Effector memory CD8-positive, alpha-beta T cell (primary cell): Measurements from ENCODE around the gene MYO16.

Experiments used
- ATAC-seq: fragments of 150-1000 bp; cut with Tn5 transposase; replicated peaks from 2 replicates; pipeline ENCODE4 v1.10.0; 2021; ENCODE audit warnings: mild to moderate bottlenecking, moderate library complexity
- DNase-seq, 3 experiments: peaks; one replicate each; pipeline ENCODE4 v3.0.0; 2021
- H3K27ac Mint-ChIP-seq, 2 donors: one replicate each; pipeline ENCODE4 v1.8.0; 2022; ENCODE audit warnings: mild to moderate bottlenecking in 2 of 2, mixed read lengths in 2 of 2, moderate library complexity in 2 of 2
- H3K27me3 Mint-ChIP-seq, 2 donors: one replicate each; pipeline ENCODE4 v1.8.0; 2022; ENCODE audit warnings: mixed read lengths in 2 of 2
- H3K36me3 Mint-ChIP-seq: one replicate; pipeline ENCODE4 v1.8.0; 2022; ENCODE audit warnings: mild to moderate bottlenecking, moderate library complexity, mixed read lengths; ENCODE audit not compliant: insufficient read depth
- H3K4me1 Mint-ChIP-seq, 2 donors: one replicate each; pipeline ENCODE4 v1.8.0; 2022; ENCODE audit warnings: low read depth in 2 of 2, mixed read lengths in 2 of 2
- H3K4me3 Mint-ChIP-seq, 2 donors: one replicate each; pipeline ENCODE4 v1.8.0; 2022; ENCODE audit warnings: mild to moderate bottlenecking in 2 of 2, mixed read lengths in 2 of 2, moderate library complexity in 2 of 2
- H3K9me3 Mint-ChIP-seq, 2 donors: one replicate each; pipeline ENCODE4 v1.8.0; 2022; ENCODE audit warnings: mixed read lengths in 2 of 2

MYO16 gene

GRCh38 chr13:108629988-108630387 is 577 bp downstream of the MYO16 start:
- Mint-ChIP-seq H3K27me3 (no peaks in the 10 kb centered on the region), H3K4me1 (no peaks in the 10 kb centered on the region), H3K27ac (no peak overlapping the region), H3K36me3 (no peaks in the 10 kb centered on the region), H3K9me3 (peaks cover 13 to 25% of the 10 kb centered on the region in 2 donors), H3K4me3 (no peak overlapping the region)
- DNase-seq (no peak), ATAC-seq (no peak)

DNA sequence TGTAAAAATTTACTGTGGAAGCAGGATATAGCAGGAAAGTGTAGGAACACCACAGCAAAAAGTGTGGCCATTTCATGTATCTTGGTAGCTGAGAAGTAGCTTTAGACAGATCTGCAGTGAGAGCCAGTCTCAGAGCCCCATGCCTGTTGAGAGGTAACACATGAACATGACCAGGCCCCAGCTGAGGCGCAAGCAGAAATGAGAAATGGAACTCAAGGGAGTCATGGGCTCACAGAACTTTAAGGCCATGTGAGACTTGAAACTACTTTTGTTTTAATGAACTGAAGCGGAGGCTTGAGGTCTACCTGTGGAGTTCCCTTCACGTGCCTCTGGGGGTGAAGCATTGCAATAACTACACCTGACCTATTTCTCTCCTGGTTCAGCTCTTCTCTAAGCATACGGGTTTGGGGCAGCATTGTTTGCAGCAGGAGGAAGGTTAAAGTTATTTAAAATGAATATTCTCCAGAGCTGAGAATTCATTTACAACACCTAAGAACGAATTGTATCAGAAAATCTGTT is 3.3 kb downstream of the MYO16 start:
- ATAC-seq (no peak), DNase-seq (no peak)
- Mint-ChIP-seq H3K36me3 (no peaks in the 10 kb centered on the region), H3K4me1 (no peaks in the 10 kb centered on the region), H3K27ac (no peak overlapping the region), H3K27me3 (no peaks in the 10 kb centered on the region), H3K9me3 (peaks cover 11 to 26% of the 10 kb centered on the region in 2 donors), H3K4me3 (no peak overlapping the region)

DNA sequence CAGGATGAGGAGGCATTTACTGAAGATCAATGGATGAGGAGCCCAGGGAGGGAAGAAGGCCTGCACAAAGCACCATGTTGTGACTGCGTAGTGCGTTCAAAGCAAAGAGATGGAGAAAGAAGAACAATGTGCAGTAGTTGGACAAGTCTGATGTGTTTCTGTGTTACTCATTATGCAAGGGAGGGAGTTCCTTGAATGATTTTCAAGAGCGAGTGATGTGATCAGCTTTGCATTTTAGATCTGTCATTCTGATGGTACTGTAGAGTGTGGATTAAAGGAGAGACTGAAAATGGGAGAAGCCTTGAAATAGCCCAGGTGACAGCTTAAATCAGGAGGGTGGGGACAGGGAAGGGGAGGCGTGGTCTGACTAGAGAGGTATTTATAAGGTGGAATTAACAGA is 9.5 kb downstream of the MYO16 start:
- Mint-ChIP-seq H3K4me3 (no peak overlapping the region), H3K9me3 (peaks cover 8 to 11% of the 10 kb centered on the region in 2 donors), H3K27ac (no peak overlapping the region), H3K4me1 (no peaks in the 10 kb centered on the region), H3K27me3 (no peaks in the 10 kb centered on the region), H3K36me3 (no peaks in the 10 kb centered on the region)
- no peak for DNase-seq
- ATAC-seq, result no peak

GRCh38 chr13:108643646-108644353 is 14.4 kb downstream of the MYO16 start:
- H3K4me1 Mint-ChIP-seq, result no peaks in the 10 kb centered on the region
- DNase-seq (no peak), ATAC-seq (no peak)
- no peak overlapping the region for H3K4me3 Mint-ChIP-seq
- H3K27ac Mint-ChIP-seq, result no peak overlapping the region
- H3K36me3 Mint-ChIP-seq, result no peaks in the 10 kb centered on the region
- H3K27me3 Mint-ChIP-seq, result no peaks in the 10 kb centered on the region
- H3K9me3 Mint-ChIP-seq, result peaks cover 0 to 7% of the 10 kb centered on the region in 2 donors

DNA sequence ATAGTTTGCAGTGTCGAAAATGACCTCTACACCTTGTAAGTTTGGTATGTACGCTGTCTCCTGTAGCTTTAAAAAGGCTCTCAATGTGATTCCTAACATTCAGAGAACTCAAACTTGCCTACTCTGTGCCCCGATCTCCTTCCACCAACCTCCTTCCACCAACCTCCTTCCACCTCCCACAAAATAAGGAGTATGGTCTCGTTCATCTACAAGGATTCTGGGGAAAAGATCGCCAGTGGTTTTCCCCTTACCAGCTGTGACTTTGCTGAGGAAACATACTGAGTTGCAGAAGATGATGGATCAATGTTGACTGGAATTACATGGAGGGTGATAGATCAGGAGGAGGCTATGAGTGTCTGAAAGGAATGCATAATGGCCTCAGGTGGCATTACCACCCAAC is 16.0 kb downstream of the MYO16 start:
- ATAC-seq (no peak), DNase-seq (no peak)
- H3K27ac Mint-ChIP-seq, result no peak overlapping the region
- H3K4me1 Mint-ChIP-seq, result no peaks in the 10 kb centered on the region
- peaks cover 1 to 7% of the 10 kb centered on the region in 2 donors for H3K9me3 Mint-ChIP-seq
- H3K4me3 Mint-ChIP-seq, result no peak overlapping the region
- H3K36me3 Mint-ChIP-seq, result no peaks in the 10 kb centered on the region
- H3K27me3 Mint-ChIP-seq, result no peaks in the 10 kb centered on the region

DNA sequence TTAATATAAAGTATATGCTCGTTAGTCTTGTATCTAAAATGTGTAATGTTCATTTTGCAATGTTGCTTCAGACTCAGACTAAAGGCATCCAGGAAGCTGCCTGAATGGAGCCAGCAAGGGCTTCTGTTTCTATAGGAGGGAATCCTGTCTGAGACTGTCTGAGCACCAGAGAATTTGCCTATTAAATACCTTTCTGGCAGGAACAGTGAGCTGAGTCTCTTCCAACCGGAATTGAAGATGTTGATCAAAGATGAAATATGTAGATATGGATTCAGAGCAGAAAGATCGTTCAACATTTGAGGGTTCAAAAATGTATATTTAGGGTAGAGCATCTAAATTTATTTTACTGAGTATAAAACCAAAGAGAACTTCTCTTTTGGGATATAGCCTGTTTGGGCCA is 20.9 kb downstream of the MYO16 start:
- Mint-ChIP-seq H3K4me3 (no peak overlapping the region), H3K27me3 (no peaks in the 10 kb centered on the region), H3K9me3 (peaks cover 5 to 7% of the 10 kb centered on the region in 2 donors), H3K36me3 (no peaks in the 10 kb centered on the region), H3K27ac (no peak overlapping the region), H3K4me1 (no peaks in the 10 kb centered on the region)
- ATAC-seq, result no peak
- DNase-seq, result no peak

GRCh38 chr13:108656742-108657141 is 27.3 kb downstream of the MYO16 start:
- no peak overlapping the region for H3K4me3 Mint-ChIP-seq
- H3K9me3 Mint-ChIP-seq, result peaks cover 3 to 8% of the 10 kb centered on the region in 2 donors
- no peaks in the 10 kb centered on the region for H3K36me3 Mint-ChIP-seq
- DNase-seq (no peak), ATAC-seq (no peak)
- no peaks in the 10 kb centered on the region for H3K4me1 Mint-ChIP-seq
- H3K27me3 Mint-ChIP-seq, result no peaks in the 10 kb centered on the region
- H3K27ac Mint-ChIP-seq, result no peak overlapping the region

DNA sequence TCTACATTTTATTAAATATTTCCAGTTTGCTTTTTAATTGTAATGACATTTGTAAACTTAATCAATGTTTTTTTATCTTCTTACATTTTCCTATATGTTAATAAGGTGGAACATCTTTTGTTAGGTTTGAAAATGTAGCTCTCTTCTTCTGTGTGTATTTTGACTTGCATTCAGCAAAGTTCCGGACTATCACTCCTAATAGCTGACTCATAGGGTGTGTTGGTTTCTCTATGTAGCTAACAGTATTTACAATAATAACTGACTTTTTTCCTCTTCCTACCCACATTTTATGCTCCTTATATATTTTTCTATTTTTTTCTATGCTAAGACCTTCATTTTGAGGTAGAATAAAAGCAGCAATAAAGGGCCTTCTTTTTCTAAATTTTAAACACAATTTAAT is 28.1 kb downstream of the MYO16 start:
- Mint-ChIP-seq H3K9me3 (peaks cover 2 to 8% of the 10 kb centered on the region in 2 donors), H3K36me3 (no peaks in the 10 kb centered on the region), H3K4me1 (no peaks in the 10 kb centered on the region), H3K4me3 (no peak overlapping the region), H3K27ac (no peak overlapping the region), H3K27me3 (no peaks in the 10 kb centered on the region)
- ATAC-seq, result no peak
- DNase-seq, result no peak

DNA sequence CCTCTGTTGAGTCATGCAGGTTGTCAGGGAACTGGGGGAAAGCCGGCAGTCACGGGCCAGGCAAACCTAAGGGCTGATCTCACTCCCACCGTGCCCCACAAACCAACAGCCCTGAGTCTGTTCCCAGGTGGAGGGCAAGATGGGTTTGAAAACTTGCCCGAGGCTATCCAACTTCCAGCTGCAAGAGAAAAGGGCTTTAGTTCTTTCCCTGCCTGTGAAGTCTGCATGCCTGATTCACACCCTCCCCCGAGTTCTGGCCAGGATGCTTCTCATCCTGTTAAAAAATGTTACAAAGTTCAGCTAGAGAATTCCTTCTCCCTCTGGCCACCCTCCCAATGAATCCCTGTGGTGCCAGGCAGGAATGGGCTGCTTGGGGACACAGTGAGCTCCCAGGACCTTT is 33.1 kb downstream of the MYO16 start:
- H3K4me3 Mint-ChIP-seq, result no peak overlapping the region
- no peak overlapping the region for H3K27ac Mint-ChIP-seq
- H3K9me3 Mint-ChIP-seq, result peaks cover 3 to 8% of the 10 kb centered on the region in 2 donors
- ATAC-seq (no peak), DNase-seq (no peak)
- H3K36me3 Mint-ChIP-seq, result no peaks in the 10 kb centered on the region
- H3K27me3 Mint-ChIP-seq, result no peaks in the 10 kb centered on the region
- no peaks in the 10 kb centered on the region for H3K4me1 Mint-ChIP-seq

DNA sequence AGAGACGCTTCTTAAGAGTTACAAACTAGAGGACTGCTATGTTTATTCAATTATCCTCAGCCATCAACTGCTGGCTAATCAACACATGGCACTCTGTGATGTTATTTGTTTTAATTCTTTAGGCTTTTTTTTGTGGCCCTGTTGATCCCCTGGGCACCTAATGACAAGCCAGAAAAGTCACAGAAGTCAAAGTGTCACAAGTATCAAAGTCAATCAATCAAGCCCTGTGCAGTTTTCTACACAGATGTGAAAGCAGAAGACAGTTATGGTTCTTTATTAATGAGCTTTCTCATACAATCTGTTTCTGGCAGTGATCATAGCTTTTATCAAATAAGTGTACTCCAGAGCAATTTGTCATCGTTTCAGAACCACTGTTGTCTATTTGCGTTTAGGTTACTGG is 34.3 kb downstream of the MYO16 start:
- Mint-ChIP-seq H3K27ac (no peak overlapping the region), H3K4me1 (no peaks in the 10 kb centered on the region), H3K9me3 (peaks cover 3 to 8% of the 10 kb centered on the region in 2 donors), H3K4me3 (no peak overlapping the region), H3K27me3 (no peaks in the 10 kb centered on the region), H3K36me3 (no peaks in the 10 kb centered on the region)
- no peak for DNase-seq
- no peak for ATAC-seq

- H3K36me3 Mint-ChIP-seq, result no peaks in the 10 kb centered on the region
- DNase-seq (no peak), ATAC-seq (no peak)
- H3K4me1 Mint-ChIP-seq, result no peaks in the 10 kb centered on the region
- H3K9me3 Mint-ChIP-seq, result peaks cover 6 to 8% of the 10 kb centered on the region in 2 donors
- no peaks in the 10 kb centered on the region for H3K27me3 Mint-ChIP-seq
- no peak overlapping the region for H3K4me3 Mint-ChIP-seq
- no peak overlapping the region for H3K27ac Mint-ChIP-seq
Measured at GRCh38 chr13:108667205-108667604, 37.8 kb downstream of the MYO16 start.

GRCh38 chr13:108669381-108669780 is 40.0 kb downstream of the MYO16 start:
- H3K9me3 Mint-ChIP-seq, result peaks cover 5 to 8% of the 10 kb centered on the region in 2 donors
- no peaks in the 10 kb centered on the region for H3K27me3 Mint-ChIP-seq
- DNase-seq (no peak), ATAC-seq (no peak)
- no peaks in the 10 kb centered on the region for H3K4me1 Mint-ChIP-seq
- no peaks in the 10 kb centered on the region for H3K36me3 Mint-ChIP-seq
- no peak overlapping the region for H3K27ac Mint-ChIP-seq
- H3K4me3 Mint-ChIP-seq, result no peak overlapping the region

- Mint-ChIP-seq H3K4me1 (no peaks in the 10 kb centered on the region), H3K27ac (no peak overlapping the region), H3K9me3 (peaks cover 1 to 2% of the 10 kb centered on the region in 2 donors), H3K4me3 (no peak overlapping the region), H3K27me3 (no peaks in the 10 kb centered on the region), H3K36me3 (no peaks in the 10 kb centered on the region)
- DNase-seq (no peak), ATAC-seq (no peak)
Measured at GRCh38 chr13:108674346-108674745, 44.9 kb downstream of the MYO16 start.

DNA sequence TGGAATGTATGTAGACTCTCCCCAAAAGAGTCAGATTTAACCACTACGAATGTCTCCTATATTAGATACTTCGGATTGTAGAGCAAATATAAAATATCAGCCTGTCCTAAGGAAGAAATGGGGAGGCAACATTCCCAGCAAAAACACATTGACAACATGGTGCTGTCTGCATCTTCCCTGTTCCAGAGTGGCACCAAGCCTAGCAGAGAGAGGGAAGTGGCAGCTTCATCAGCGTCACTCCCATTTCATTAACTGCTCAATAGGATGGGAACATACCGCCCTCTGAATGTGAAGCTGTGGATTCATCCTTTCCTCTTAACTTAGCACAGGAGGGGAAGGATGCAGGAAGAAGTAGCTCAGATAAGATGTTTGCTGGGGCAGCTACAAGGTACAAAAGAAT is 45.4 kb downstream of the MYO16 start:
- DNase-seq, result no peak
- H3K9me3 Mint-ChIP-seq, result peaks cover 0 to 1% of the 10 kb centered on the region in 2 donors
- no peak overlapping the region for H3K4me3 Mint-ChIP-seq
- no peaks in the 10 kb centered on the region for H3K27me3 Mint-ChIP-seq
- no peak overlapping the region for H3K27ac Mint-ChIP-seq
- H3K36me3 Mint-ChIP-seq, result no peaks in the 10 kb centered on the region
- no peaks in the 10 kb centered on the region for H3K4me1 Mint-ChIP-seq
- ATAC-seq, result no peak
